A549 (cell line): Measurements from ENCODE around the gene DNAJB14.

ENCODE experiments used
- CBX8 ChIP-seq: fragments of 200-600 bp; sonication (generic); IDR thresholded peaks from 2 replicates; pipeline ENCODE4 v1.6.1; 2016
- CEBPB ChIP-seq, 2 experiments: fragments of >200 bp in 1 of 2; sonication (Bioruptor Twin) in 1 of 2; formaldehyde crosslinking in 1 of 2; IDR thresholded peaks; 2 replicates each; pipeline ENCODE4 v1.6.1; 2012 to 2016
- CTCF ChIP-seq: fragments of >200 bp; sonication (Bioruptor Twin); formaldehyde crosslinking; IDR thresholded peaks from 3 replicates; pipeline ENCODE4 v1.5.1; 2016
- EP300 ChIP-seq, 2 experiments: fragments of >200 bp; sonication (Bioruptor Twin); formaldehyde crosslinking; IDR thresholded peaks; 2 replicates in 1 of 2; 3 replicates in 1 of 2; pipeline ENCODE4 v1.6.1; 2016 to 2017
- HDAC2 ChIP-seq: fragments of 200-600 bp; sonication (generic); IDR thresholded peaks from 2 replicates; pipeline ENCODE4 v1.6.1; 2016
- POLR2A ChIP-seq: IDR thresholded peaks from 2 replicates; pipeline ENCODE4 v1.6.1; 2012; ENCODE audit warnings: mild to moderate bottlenecking, low read length
- RAD21 ChIP-seq, 2 experiments: fragments of >200 bp in 1 of 2; sonication (Bioruptor Twin) in 1 of 2; formaldehyde crosslinking in 1 of 2; IDR thresholded peaks in 1 of 2; conservative IDR thresholded peaks in 1 of 2; 2 replicates in 1 of 2; 3 replicates in 1 of 2; pipeline ENCODE4 v1.6.1; 2012 to 2018; ENCODE audit warnings: inconsistent platforms in 1 of 2

GRCh38 chr4:99868126-99868596 is 78.3 kb downstream of the DNAJB14 start:
- TF ChIP-seq CTCF (no peak), RAD21 (conservative IDR thresholded peaks at IDR 0.05 in 1 of 2, IDR thresholded peaks at IDR 0.05 in 1 of 2) (no peak), CEBPB (IDR thresholded peaks at IDR 0.05) (no peak), CBX8 (no peak), EP300 (IDR thresholded peaks at IDR 0.05) (no peak), HDAC2 (no peak), POLR2A (no peak)
